SIG-M5 treated with dmso at 0.1 percent for 504 hours (cell line): ENCODE data around the gene ZP2.
"Not testable (repeated sequence)": the region's sequence is repeated elsewhere in the genome, so short reads cannot be mapped to it uniquely, and the experiment has no call there.

Experiments used
- DNase-seq: peaks from one replicate; lab custom pipeline; 2025; ENCODE audit not compliant: unreplicated experiment; lab: John Stamatoyannopoulos, UW

ZP2 gene

GRCh38 chr16:21211486-21211885 lies at the start of gene ZP2:
TSS of gene ZP2 (minus strand) at chr16:21211574. CDS start at chr16:21211547, 27 bp downstream.
- no peak for DNase-seq

GRCh38 chr16:21257284-21257683 lies 45.9 kb upstream of the ZP2 start:
- DNase-seq, result no peak

GRCh38 chr16:21256636-21257035 lies 45.3 kb upstream of the ZP2 start:
- no peak for DNase-seq

GRCh38 chr16:21253470-21253869 lies 42.1 kb upstream of the ZP2 start:
- DNase-seq, result no peak

GRCh38 chr16:21250072-21250923 lies 38.9 kb upstream of the ZP2 start:
- no peak for DNase-seq

GRCh38 chr16:21248179-21248578 lies 36.8 kb upstream of the ZP2 start:
- DNase-seq, result not testable (repeated sequence)

- no peak for DNase-seq
Measured at GRCh38 chr16:21244518-21245215, 33.3 kb upstream of the ZP2 start.

- DNase-seq, result no peak
Measured at GRCh38 chr16:21242756-21243155, 31.4 kb upstream of the ZP2 start.

- DNase-seq, result no peak
Measured at GRCh38 chr16:21239646-21240045, 28.3 kb upstream of the ZP2 start.

GRCh38 chr16:21236831-21237230 lies 25.5 kb upstream of the ZP2 start:
- no peak for DNase-seq

GRCh38 chr16:21235199-21235585 lies 23.8 kb upstream of the ZP2 start:
- DNase-seq, result no peak

- no peak for DNase-seq
Measured at GRCh38 chr16:21233521-21234150, 22.3 kb upstream of the ZP2 start, which contains the start of gene ANKS4B. TSS of gene ANKS4B (plus strand) at chr16:21233699. CDS start at chr16:21233738, 39 bp downstream.

GRCh38 chr16:21233045-21233520 lies 21.7 kb upstream of the ZP2 start:
- no peak for DNase-seq

GRCh38 chr16:21228361-21228872 lies 17.0 kb upstream of the ZP2 start:
- DNase-seq, result no peak

GRCh38 chr16:21227866-21228265 lies 16.5 kb upstream of the ZP2 start:
- peak; percentile 53 for DNase-seq

GRCh38 chr16:21226749-21227148 lies 15.4 kb upstream of the ZP2 start:
- no peak for DNase-seq

- DNase-seq, result no peak
Measured at GRCh38 chr16:21224800-21225199, 13.4 kb upstream of the ZP2 start.

GRCh38 chr16:21223787-21224186 lies 12.4 kb upstream of the ZP2 start:
- no peak for DNase-seq

GRCh38 chr16:21222495-21223337 lies 11.3 kb upstream of the ZP2 start:
- no peak for DNase-seq

GRCh38 chr16:21219551-21219950 lies 8.2 kb upstream of the ZP2 start:
- no peak for DNase-seq
